K562 (cell line): ENCODE data around the gene ANO2. TPM values are rescaled to one million over a fixed set of nuclear protein-coding genes. Genes with fewer than 3 reads are reported as not detected.

Source experiments
- ATAC-seq: fragments of 200-7000 bp; cut with Tn5 transposase; 3 replicates; pipeline ENCODE4 v1.9.1; 2020; ENCODE audit warnings: moderate library complexity
- BruUV-seq: library from RNA; stranded (reverse); fragments of 400-500 nt; replicated peaks from 2 replicates; lab custom pipeline; 2021; lab: Mats Ljungman, UMichigan
- CTCF ChIA-PET: fragments of 300-600 bp; formaldehyde crosslinking; extraction: SDS; loops from one replicate; lab custom pipeline; 2021; ENCODE audit warnings: low intra/inter-chr PET ratio; lab: Yijun Ruan, JAX
- POLR2A ChIA-PET: fragments of 300-600, 350-650 bp; sonication (Branson Sonifier 250); formaldehyde crosslinking; extraction: SDS; loops from one replicate; lab custom pipeline; 2021; ENCODE audit warnings: antibody characterized with exemption, inconsistent platforms; lab: Yijun Ruan, JAX
- DNase-seq, 4 experiments: peaks; one replicate each; pipeline versions ENCODE4 v3.0.0 to v3.0.0-alpha.2; 2011 to 2018; ENCODE audit warnings: low spot score in 3 of 4, mixed read lengths in 3 of 4; ENCODE audit errors: extremely low read depth in 1 of 4
- FAIRE-seq: peaks from 2 replicates; lab custom pipeline; 2011; peaks lifted over from hg19 to GRCh38; lab: Jason Lieb, UNC
- H2AFZ ChIP-seq: 2 replicates; pipeline ENCODE4 v1.6.0; 2011; ENCODE audit warnings: low read depth, low read length, control low read depth, inconsistent platforms
- H3K27ac ChIP-seq: fragments of 200-600 bp; 3 replicates; pipeline ENCODE4 v1.8.0; 2011; ENCODE audit warnings: low read depth, mild to moderate bottlenecking, control low read depth, inconsistent platforms, low read length, moderate library complexity, mixed read lengths; ENCODE audit errors: extremely low read depth
- H3K27me3 ChIP-seq, 2 experiments: fragments of 300-600 bp in 1 of 2; 2 replicates in 1 of 2; 3 replicates in 1 of 2; pipeline versions ENCODE4 v1.6.0 to v1.8.0; 2011; ENCODE audit warnings: inconsistent platforms in 2 of 2, low read length in 2 of 2, mild to moderate bottlenecking in 1 of 2, mixed read lengths in 1 of 2, moderate library complexity in 1 of 2; ENCODE audit not compliant: control insufficient read depth in 2 of 2, insufficient read depth in 2 of 2
- H3K36me3 ChIP-seq: fragments of 300-600 bp; 3 replicates; pipeline ENCODE4 v1.8.0; 2011; ENCODE audit warnings: mild to moderate bottlenecking, low read length, inconsistent platforms; ENCODE audit not compliant: control insufficient read depth, insufficient read depth
- H3K4me1 ChIP-seq, 2 experiments: fragments of 200-600 bp in 1 of 2; replicated peaks in 1 of 2; 2 replicates in 1 of 2; 3 replicates in 1 of 2; pipeline versions ENCODE4 v1.5.1 to v1.8.0; 2011; ENCODE audit warnings: inconsistent platforms in 2 of 2, low read length in 2 of 2, mild to moderate bottlenecking in 1 of 2, mixed read lengths in 1 of 2, moderate library complexity in 1 of 2; ENCODE audit not compliant: control insufficient read depth in 2 of 2, insufficient read depth in 2 of 2
- H3K4me2 ChIP-seq: 2 replicates; pipeline ENCODE4 v1.6.1; 2011; ENCODE audit warnings: low read length, control low read depth, inconsistent platforms, mixed read lengths; ENCODE audit not compliant: insufficient read depth
- H3K4me3 ChIP-seq: fragments of 200-600 bp; sonication (generic), shearing (Covaris generic); 2 replicates; pipeline ENCODE4 v1.5.1; 2016; ENCODE audit warnings: control low read depth, inconsistent platforms
- H3K79me2 ChIP-seq: fragments of 200-600 bp; 3 replicates; pipeline ENCODE4 v1.8.0; 2011; ENCODE audit warnings: low read length, inconsistent platforms; ENCODE audit not compliant: control insufficient read depth, insufficient read depth
- H3K9ac ChIP-seq, 2 experiments: 2 replicates each; pipeline versions ENCODE4 v1.6.0 to v1.6.1; 2011; ENCODE audit warnings: low read depth in 2 of 2, low read length in 2 of 2, control low read depth in 1 of 2, inconsistent platforms in 1 of 2, mild to moderate bottlenecking in 1 of 2, mixed read lengths in 1 of 2; ENCODE audit not compliant: insufficient read depth in 1 of 2
- H3K9me1 ChIP-seq: one replicate; pipeline ENCODE4 v1.6.0; 2011; ENCODE audit warnings: inconsistent platforms, mild to moderate bottlenecking, low read length, moderate library complexity; ENCODE audit not compliant: control insufficient read depth, insufficient read depth
- H3K9me3 ChIP-seq: replicated peaks from 2 replicates; pipeline ENCODE4 v1.5.1; 2011; ENCODE audit warnings: low read depth, low read length, inconsistent platforms; ENCODE audit not compliant: control insufficient read depth, insufficient read depth
- H4K20me1 ChIP-seq: replicated peaks from 2 replicates; pipeline ENCODE4 v1.6.1; 2011; ENCODE audit warnings: low read length, inconsistent platforms, mixed read lengths; ENCODE audit not compliant: control insufficient read depth, insufficient read depth
- CTCFL ChIP-seq: IDR thresholded peaks from 2 replicates; pipeline ENCODE4 v1.6.1; 2011; ENCODE audit warnings: borderline replicate concordance, low read depth, mild to moderate bottlenecking, moderate library complexity, low read length; ENCODE audit not compliant: insufficient read depth, poor library complexity, severe bottlenecking
- ELF1 ChIP-seq: fragments of 200-800 bp; sonication (Bioruptor generic); IDR thresholded peaks from 2 replicates; pipeline ENCODE4 v1.6.1; 2016; ENCODE audit warnings: missing genetic modification characterization, missing compliant biosample characterization
- RBBP5 ChIP-seq: fragments of 200-600 bp; sonication (generic); IDR thresholded peaks from 2 replicates; pipeline ENCODE4 v1.6.1; 2012; ENCODE audit warnings: borderline replicate concordance, mild to moderate bottlenecking, low read length, control low read depth, inconsistent platforms; ENCODE audit not compliant: insufficient read depth, poor library complexity, severe bottlenecking
- SAFB ChIP-seq: fragments of 200-400 bp; formaldehyde crosslinking; IDR thresholded peaks from 2 replicates; pipeline ENCODE4 v1.6.1; 2017; ENCODE audit warnings: low read depth, low read length, borderline replicate concordance
- TAF15 ChIP-seq: fragments of 200-400 bp; formaldehyde crosslinking; IDR thresholded peaks from 2 replicates; pipeline ENCODE4 v1.6.1; 2017; ENCODE audit warnings: mild to moderate bottlenecking, low read depth, low read length, moderate library complexity
- TCF7 ChIP-seq: sonication (generic); IDR thresholded peaks from 2 replicates; pipeline ENCODE4 v1.6.1; 2016; ENCODE audit warnings: antibody characterized with exemption, borderline replicate concordance
- ZNF408 ChIP-seq: fragments of 250-450 bp; sonication (Bioruptor Pico); IDR thresholded peaks from 2 replicates; pipeline ENCODE4 v1.4.0; 2020; ENCODE audit warnings: low read depth, mild to moderate bottlenecking, moderate library complexity
- ZNF785 ChIP-seq: fragments of 250-450 bp; sonication (Bioruptor Pico); IDR thresholded peaks from 2 replicates; pipeline ENCODE4 v1.4.0; 2020; ENCODE audit warnings: mild to moderate bottlenecking
- ZSCAN32 ChIP-seq: fragments of 450-650 bp; formaldehyde crosslinking; IDR thresholded peaks from 2 replicates; pipeline ENCODE4 v1.4.0; 2020; ENCODE audit warnings: mild to moderate bottlenecking, moderate library complexity
- WGBS: fragments of 100-300 bp; shearing (Covaris generic); methylation state at CpG from one replicate; pipeline ENCODE4 v1.1.6; 2016; ENCODE audit warnings: low coverage, mixed read lengths; ENCODE audit not compliant: insufficient coverage; ENCODE audit errors: missing lambda C conversion rate; 5-methylcytosine and 5-hydroxymethylcytosine counted together
- in situ Hi-C: fragments of 300-500 bp; cut with MboI; formaldehyde crosslinking; loops from 4 replicates; pipeline ENCODE4 v1.15.0; 2018; ENCODE audit warnings: inconsistent platforms, mixed read lengths
- intact Hi-C: fragments of 100-400 bp; cut with micrococcal nuclease; formaldehyde crosslinking; loops from 2 replicates; pipeline ENCODE4 v1.14.2; 2022
- polyA plus RNA-seq, 8 experiments: library from polyadenylated mRNA; depleted of rRNA in 4 of 8; stranded (reverse) in 5 of 8; unstranded in 3 of 8; fragments of >200 nt; fragmentation: Nextera tagmentation in 2 of 8; fragmentation: Illumina TruSeq in 1 of 8; extraction: Ambion mirVana in 2 of 8; extraction: Trizol in 1 of 8; gene quantifications; 2 replicates each; pipeline versions ENCODE4 v1.2.1 to v1.2.3, GENCODE V29; 2011 to 2014; ENCODE audit warnings: inconsistent platforms in 1 of 8, missing spikeins in 1 of 8
- total RNA-seq, 7 experiments: library from RNA; depleted of rRNA in 6 of 7; stranded (reverse); fragments of >200 nt in 6 of 7; fragmentation: Illumina TruSeq in 2 of 7; extraction: Trizol in 2 of 7; gene quantifications; 2 replicates each; pipeline versions ENCODE4 v1.2.1 to v1.2.3, GENCODE V29; 2011 to 2021; ENCODE audit warnings: low replicate concordance in 1 of 7
- TF ChIP-seq, protein P1 (sequence below), 2 experiments: fragments of 450-650 bp; IDR thresholded peaks; 2 replicates each; pipeline ENCODE4 v1.6.1; 2016

The ANO2 gene
- total and polyA plus RNA-seq, 9 of the 15 experiments (the other 6 are each of a cell fraction or from before 2014, with no cell fraction given) = 0.64 TPM; not detected in 8

DNA sequence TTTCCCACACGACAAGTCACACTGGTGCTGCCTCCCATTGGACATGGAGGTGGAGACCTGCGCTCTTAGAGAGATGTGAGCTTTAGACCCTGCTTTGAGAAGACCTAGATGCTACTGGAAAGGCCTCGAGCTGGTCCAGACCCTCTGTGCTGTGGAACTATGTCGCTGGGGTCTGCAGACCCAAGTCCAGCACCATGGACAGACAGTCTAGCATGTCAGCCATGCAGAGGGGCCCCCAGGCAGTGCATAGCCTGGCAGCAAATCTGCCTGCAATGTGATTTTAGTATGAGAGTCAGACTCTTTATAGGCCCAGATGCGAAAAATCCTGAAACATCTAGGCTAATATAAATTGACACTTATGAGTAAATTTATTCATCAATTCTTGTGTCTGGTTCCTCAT is 371.7 kb downstream of the ANO2 start:
- no peak for FAIRE-seq

More for the DNA sequence above, 371.7 kb downstream of the ANO2 start:
- no peak for ATAC-seq
- WGBS = 8% methylated on average over 3 of the region's 5 CpGs
- H3K27ac ChIP-seq = no peak overlapping the region
- no peak overlapping the region for H3K4me3 ChIP-seq
- peaks cover 0 to 26% of the 10 kb centered on the region in 2 experiments; a peak in 3 of 5 replicates for H3K27me3 ChIP-seq
- intact Hi-C loops = no loop called here
- CTCF ChIA-PET = no interaction called here
- BruUV-seq = no TSS peak
- no peaks in the 10 kb centered on the region; the same call in 1 of the 2 replicates for H4K20me1 ChIP-seq
- TF ChIP-seq ELF1 (tag) (no peak), CTCFL (no peak), ZNF408 (no peak), ZSCAN32 (CRISPR knock-in tag) (no peak), RBBP5 (no peak), SAFB (no peak), ZNF785 (CRISPR knock-in tag) (no peak), TAF15 (no peak), TCF7 (no peak)
- TF ChIP-seq, protein P1, sequence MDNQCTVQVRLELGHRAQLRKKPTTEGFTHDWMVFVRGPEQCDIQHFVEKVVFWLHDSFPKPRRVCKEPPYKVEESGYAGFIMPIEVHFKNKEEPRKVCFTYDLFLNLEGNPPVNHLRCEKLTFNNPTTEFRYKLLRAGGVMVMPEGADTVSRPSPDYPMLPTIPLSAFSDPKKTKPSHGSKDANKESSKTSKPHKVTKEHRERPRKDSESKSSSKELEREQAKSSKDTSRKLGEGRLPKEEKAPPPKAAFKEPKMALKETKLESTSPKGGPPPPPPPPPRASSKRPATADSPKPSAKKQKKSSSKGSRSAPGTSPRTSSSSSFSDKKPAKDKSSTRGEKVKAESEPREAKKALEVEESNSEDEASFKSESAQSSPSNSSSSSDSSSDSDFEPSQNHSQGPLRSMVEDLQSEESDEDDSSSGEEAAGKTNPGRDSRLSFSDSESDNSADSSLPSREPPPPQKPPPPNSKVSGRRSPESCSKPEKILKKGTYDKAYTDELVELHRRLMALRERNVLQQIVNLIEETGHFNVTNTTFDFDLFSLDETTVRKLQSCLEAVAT (IDR thresholded peaks at IDR 0.05) = no peak
- TF ChIP-seq, all 486 proteins: peak for 0
- Histone ChIP-seq H2AFZ (no peak overlapping the region), H3K4me2 (no peak overlapping the region), H3K36me3 (no peaks in the 10 kb centered on the region), H3K4me1 (no peaks in the 10 kb centered on the region), H3K79me2 (no peaks in the 10 kb centered on the region), H3K9ac (no peak overlapping the region), H3K9me3 (no peaks in the 10 kb centered on the region), H3K9me1 (no peaks in the 10 kb centered on the region)
- in situ Hi-C loops = no loop called here
- POLR2A ChIA-PET = no interaction called here
- no peak for DNase-seq
